Stimulated activated CD4-positive, alpha-beta T cell treated with anti-CD3 and anti-CD28 coated beads, Interleukin-4, amount 100 ng/mL, for 4 hours (primary cell): Measurements from ENCODE around the gene SCRG1.
A peak's percentile ranks its signal among the peaks of the same experiment; 100 is the strongest.

Source experiments
- DNase-seq, 2 experiments: peaks; one replicate each; pipeline ENCODE4 v3.0.0-alpha.2; 2020

The SCRG1 gene

GRCh38 chr4:173410079-173410478 lies 11.2 kb upstream of the SCRG1 start:
- no peak for DNase-seq

DNA sequence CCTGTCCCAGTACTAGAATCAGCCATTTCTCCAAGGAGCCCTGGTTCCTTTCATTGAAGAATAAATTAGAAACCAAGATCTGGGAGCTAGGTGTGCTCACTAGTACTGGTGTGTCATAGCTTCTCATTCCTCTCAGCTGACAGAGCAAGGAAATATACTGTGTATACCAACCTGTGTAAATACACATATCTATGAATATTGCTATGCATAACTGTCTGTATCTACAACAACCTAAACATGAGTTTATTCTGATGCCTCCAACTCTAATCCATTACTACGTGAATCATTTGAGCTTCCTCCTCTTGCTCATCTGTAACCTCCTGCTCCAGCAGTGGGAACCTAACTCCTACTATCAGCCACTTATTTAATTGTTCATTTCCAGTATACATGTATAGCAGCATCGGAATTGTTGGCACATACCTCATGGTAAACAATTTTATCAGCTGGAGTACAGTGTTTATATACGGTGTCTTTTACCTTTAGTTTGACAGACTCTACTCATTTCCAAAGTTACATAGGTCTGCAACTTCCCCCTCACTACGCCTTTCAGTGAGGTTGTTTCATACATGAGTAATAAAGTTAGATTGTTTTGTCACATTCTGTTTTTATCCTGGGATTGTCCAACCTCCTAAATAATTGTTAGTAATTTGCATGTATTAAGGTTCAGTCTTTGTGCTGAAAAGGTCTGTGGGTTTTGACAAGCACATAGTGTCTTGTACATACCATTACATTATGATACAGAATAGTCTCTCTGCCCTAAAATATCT lies 7.1 kb upstream of the SCRG1 start:
- no peak for DNase-seq

DNA sequence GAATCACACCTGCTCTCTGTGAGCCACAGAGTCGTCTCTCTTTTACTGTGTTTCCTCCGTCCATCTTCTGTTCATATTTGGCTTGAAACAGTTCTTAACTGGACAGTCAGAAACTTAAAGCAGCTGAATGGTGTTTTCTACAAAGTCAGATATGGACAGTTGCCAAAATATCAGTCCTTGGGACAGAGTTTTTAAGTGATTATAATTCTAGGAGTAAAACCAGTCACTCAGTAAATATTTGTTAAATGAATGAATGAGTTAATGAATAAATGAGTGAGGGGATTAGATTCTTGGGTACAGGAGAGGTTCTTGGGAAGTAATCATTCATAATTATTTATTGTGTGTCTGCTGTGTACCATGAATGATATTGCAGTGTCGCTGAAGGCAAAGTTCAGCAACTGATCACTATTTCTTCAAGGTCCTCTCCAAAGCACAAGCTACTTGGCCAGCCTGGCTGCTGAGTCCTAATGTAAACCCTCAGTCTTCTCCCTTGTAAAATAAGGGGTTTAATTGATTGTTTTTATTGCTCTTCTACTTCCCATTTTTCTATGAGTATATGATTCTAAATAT lies 5.5 kb upstream of the SCRG1 start:
- DNase-seq = no peak

DNA sequence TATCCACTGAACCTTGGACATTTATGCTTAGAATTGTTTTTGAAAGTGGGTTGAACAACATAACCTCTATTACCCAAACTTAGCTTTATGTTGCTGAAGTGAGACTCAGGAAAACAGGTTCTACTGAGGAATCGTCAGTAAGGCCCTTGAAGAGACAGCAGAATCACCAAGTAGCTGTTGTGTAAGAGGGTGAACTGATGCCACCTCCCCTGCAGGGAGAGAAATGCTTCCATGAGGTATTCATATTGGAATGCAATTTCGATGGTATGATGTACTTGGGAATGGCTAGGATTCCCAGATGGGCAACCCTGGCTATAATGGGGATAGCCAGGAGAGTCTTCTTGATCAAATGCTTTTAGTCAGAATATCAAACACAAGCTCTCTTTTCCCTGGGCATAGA lies 4.1 kb upstream of the SCRG1 start:
- no peak for DNase-seq

DNA sequence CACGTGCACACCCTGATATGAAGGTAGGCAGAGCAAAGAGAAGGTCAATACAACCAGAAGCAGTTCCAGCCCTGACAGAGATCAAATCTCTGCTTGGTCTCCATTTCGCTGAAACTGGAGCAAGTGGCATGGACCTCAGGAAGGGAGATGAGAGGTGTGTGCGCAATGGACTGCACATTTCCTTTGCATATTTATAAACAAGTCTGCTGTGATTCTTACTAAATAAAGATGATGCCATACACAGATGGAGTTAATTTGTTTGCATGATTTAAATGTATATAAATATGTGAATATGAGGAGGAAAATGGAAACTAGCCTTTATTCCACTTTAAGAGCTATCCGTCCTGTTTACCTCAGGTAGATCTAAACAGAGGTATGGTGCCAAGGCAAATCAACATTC lies 2.1 kb upstream of the SCRG1 start:
- no peak for DNase-seq

GRCh38 chr4:173398220-173398619 lies 696 bp downstream of the SCRG1 start:
- DNase-seq = no peak

- no peak for DNase-seq
These were observed 1.3 kb downstream of the SCRG1 start for GRCh38 chr4:173397604-173398003.

- no peak for DNase-seq
These were observed 7.2 kb downstream of the SCRG1 start for GRCh38 chr4:173391701-173392100.

DNA sequence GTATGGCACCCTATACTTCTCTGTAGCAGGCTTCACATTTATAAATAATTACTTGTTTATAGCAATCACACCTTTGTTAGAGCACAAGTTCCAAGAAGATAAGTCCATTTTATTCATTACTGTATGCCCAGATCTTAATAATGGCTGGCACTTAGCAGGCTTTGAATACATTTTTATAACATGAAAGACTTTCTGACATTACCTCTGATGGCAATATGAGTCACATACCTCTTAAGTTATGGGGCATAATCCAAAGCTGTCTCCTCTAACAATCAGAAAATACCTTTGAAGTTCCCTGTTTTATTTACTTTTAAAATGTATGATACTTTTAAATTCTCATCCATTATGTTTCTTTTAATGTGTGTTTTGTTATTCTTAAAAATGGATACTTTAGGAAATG lies 12.2 kb downstream of the SCRG1 start:
- DNase-seq = no peak

DNA sequence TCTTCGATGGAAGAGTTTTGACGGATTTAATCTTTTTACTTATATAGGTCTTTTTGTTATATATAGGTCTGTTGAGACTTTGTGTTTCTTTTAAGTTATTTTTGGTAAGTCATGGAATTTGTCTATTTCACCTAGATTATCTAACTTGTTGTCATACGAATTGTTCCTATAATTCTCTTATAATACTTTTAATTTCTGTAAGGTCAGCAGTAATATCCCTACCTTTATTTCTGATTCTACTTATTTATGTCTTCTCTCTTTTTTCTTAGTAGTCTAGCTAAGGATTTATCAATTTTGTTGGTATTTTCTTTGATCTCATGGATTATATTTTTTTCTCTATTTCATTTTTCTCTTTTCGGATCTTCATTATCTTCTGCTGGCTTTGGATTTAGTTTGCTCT lies 16.6 kb downstream of the SCRG1 start:
- DNase-seq = no peak

DNA sequence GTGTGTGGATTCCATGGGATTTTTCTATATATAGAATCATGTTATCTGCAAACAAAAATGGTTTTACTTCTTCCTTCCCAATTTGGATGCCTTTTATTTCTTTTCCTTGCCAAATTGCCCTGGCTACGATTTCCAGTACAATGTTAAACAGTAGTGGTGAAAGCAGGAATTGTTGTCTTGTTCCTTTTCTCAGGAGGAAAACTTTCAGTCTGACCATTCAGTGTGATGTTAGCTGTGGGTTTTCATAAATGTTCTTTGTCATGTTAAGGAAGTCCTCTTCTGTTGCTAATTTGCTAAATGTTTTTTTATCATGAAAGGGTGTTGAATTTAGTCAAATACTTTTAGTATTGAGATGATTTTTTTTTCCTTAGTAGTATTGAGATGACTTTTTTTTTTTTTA lies 17.3 kb downstream of the SCRG1 start:
- no peak for DNase-seq

- no peak for DNase-seq
These were observed 17.9 kb downstream of the SCRG1 start for GRCh38 chr4:173380987-173381386.

GRCh38 chr4:173379929-173380328 lies 19.0 kb downstream of the SCRG1 start:
- no peak for DNase-seq

DNA sequence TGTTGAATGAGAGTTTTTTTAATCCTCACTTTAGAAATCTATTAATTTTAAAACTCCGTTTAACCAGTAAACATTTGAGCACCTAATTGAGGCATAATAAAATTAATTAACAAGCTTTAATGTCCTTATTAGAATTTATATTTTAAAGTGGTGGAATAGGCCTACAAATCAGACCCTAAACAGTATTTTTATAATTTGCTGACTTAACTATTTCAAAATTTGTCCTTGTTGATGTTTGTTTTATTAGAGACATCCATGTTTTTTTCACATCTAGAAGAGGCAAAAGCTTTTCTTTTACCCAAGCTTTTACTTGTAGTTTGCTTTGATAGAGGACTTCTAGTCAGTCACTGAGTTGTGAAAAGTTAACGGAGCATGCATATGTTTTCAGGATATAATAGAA lies 24.3 kb downstream of the SCRG1 start:
- DNase-seq = no peak

GRCh38 chr4:173371292-173372192 lies 27.4 kb downstream of the SCRG1 start:
- peak; percentile 13 to 40 for DNase-seq

- peak; percentile 95 to 97 for DNase-seq
These were observed 28.2 kb downstream of the SCRG1 start, which contains the start of gene SAP30 for GRCh38 chr4:173370477-173371291. Gene SAP30 (plus strand): TSS chr4:173370954. CDS start chr4:173371183, 229 bp downstream.

DNA sequence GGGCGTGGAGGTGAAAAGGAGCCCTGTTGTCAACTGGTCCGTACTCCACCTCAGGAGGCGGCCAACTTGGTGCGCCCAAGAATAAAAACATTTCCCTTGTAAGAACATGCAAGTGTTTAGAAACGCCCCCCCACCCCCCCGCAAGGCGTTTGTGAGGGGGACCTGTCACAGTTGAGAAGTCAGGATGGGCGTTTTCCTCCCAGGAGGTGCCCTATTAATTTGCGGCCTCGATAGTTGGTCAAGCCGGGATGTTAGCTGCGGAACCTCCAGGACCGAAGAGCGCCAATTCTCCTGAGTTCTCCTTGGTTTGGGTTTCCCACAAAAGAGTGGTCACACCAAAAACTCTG lies 28.8 kb downstream of the SCRG1 start:
- DNase-seq = peak; percentile 43 to 57

- no peak for DNase-seq
These were observed 31.0 kb downstream of the SCRG1 start for GRCh38 chr4:173367946-173368345.

DNA sequence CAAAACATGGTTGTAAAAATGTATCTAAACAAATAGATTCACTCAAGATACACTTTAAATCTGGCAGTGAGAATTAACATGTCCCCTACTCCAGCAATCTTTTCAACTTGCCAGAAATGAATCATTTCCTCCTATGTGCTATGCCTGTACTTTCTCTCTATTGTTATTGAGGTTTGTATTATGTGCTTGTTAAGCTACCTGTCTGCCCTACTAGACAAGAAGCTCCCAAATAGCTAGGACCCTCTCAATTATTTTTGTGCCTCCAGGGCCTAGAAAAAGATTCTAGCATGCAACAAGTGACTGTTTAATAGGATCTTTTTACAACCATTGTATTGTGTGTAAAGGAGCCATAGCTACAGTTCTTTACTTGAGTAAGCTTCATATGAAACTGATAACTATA lies 31.6 kb downstream of the SCRG1 start:
- DNase-seq = no peak

GRCh38 chr4:173365359-173365996 lies 33.4 kb downstream of the SCRG1 start:
- DNase-seq = no peak

- no peak for DNase-seq
These were observed 36.2 kb downstream of the SCRG1 start for GRCh38 chr4:173362666-173363065.

DNA sequence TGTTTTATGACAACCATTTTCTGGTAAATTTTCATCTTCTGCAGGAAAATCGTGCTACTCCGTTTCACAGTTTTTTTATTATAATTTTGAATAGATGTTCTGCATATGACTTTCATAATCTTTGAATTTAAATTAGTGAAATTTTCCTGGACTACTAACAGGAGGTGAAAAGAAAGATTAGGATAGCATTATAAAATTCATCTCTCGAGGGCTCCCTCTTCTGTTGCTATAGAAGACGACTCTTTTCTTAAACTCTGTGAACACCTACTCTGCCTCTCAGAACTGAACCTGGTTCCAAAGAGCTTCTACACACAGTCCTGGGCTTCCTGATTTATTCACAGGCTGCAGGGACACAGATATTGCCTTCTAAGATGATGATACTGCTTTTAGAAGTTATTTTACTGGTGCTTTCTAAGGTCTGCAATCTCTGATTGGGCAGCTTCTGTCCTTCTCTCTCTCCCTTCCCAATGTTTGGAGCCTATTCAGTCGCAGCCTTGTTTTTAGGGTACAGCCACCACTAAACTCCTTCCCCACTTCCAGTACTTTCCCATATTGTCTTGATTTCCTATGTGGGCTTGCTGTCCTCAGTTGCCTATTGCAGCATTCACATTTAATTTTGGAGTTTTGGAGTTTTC lies 38.2 kb downstream of the SCRG1 start:
- DNase-seq = no peak
